Caco-2 (cell line): ENCODE results near the gene ZNRF2. TPM values are rescaled to one million over a fixed set of nuclear protein-coding genes. Genes with fewer than 3 reads are reported as not detected.

Experiments used
- Bru-seq: library from RNA; stranded (reverse); fragments of 400-500 nt; gene quantifications from one replicate; lab custom pipeline; 2021; lab: Mats Ljungman, UMichigan
- BruChase-seq, 2 experiments: library from RNA; stranded (reverse); fragments of 400-500 nt; gene quantifications; one replicate each; lab custom pipeline; 2021; lab: Mats Ljungman, UMichigan
- BruUV-seq: library from RNA; stranded (reverse); fragments of 400-500 nt; replicated peaks from 2 replicates; lab custom pipeline; 2021; lab: Mats Ljungman, UMichigan
- CTCF ChIA-PET: fragments of 300-600 bp; sonication (Branson Sonifier 250); formaldehyde crosslinking; loops from one replicate; lab custom pipeline; 2022; ENCODE audit warnings: antibody characterized with exemption; lab: Charles Lee
- POLR2A ChIA-PET: fragments of 300-600 bp; sonication (Branson Sonifier 250); formaldehyde crosslinking; loops from one replicate; lab custom pipeline; 2022; ENCODE audit warnings: antibody characterized with exemption; lab: Charles Lee
- DNase-seq, 2 experiments: peaks; one replicate each; pipeline versions ENCODE4 v3.0.0 to v3.0.0-alpha.2; 2020 to 2022
- H3K27me3 ChIP-seq: replicated peaks from 2 replicates; pipeline ENCODE4 v1.6.0; 2011; ENCODE audit warnings: low read length; ENCODE audit not compliant: control insufficient read depth, insufficient read depth
- H3K36me3 ChIP-seq: 2 replicates; pipeline ENCODE4 v1.5.1; 2011; ENCODE audit warnings: low read length; ENCODE audit not compliant: control insufficient read depth, insufficient read depth
- H3K4me1 ChIP-seq: fragments of 250-450 bp; sonication (Bioruptor Pico); 2 replicates; pipeline ENCODE4 v1.5.1; 2020; ENCODE audit warnings: mild to moderate bottlenecking
- H3K4me3 ChIP-seq: 2 replicates; pipeline ENCODE4 v1.5.1; 2011; ENCODE audit warnings: low read depth, mild to moderate bottlenecking, control low read depth, low read length
- H3K9me3 ChIP-seq: fragments of 250-450 bp; sonication (Bioruptor Pico); 2 replicates; pipeline ENCODE4 v1.5.1; 2020; ENCODE audit warnings: mild to moderate bottlenecking, moderate library complexity
- H3K27ac Mint-ChIP-seq: one replicate; pipeline ENCODE4 v1.8.0; 2022; ENCODE audit warnings: mixed read lengths; ENCODE audit not compliant: unreplicated experiment
- H3K27me3 Mint-ChIP-seq: one replicate; pipeline ENCODE4 v1.8.0; 2022; ENCODE audit warnings: mixed read lengths; ENCODE audit not compliant: insufficient read depth, unreplicated experiment
- H3K36me3 Mint-ChIP-seq: one replicate; pipeline ENCODE4 v1.8.0; 2022; ENCODE audit warnings: mild to moderate bottlenecking, mixed read lengths; ENCODE audit not compliant: insufficient read depth, unreplicated experiment
- H3K4me1 Mint-ChIP-seq: one replicate; pipeline ENCODE4 v1.8.0; 2022; ENCODE audit warnings: low read depth, mixed read lengths; ENCODE audit not compliant: unreplicated experiment
- H3K4me3 Mint-ChIP-seq: one replicate; pipeline ENCODE4 v1.8.0; 2022; ENCODE audit warnings: mild to moderate bottlenecking, moderate library complexity, mixed read lengths; ENCODE audit not compliant: unreplicated experiment
- H3K9me3 Mint-ChIP-seq: one replicate; pipeline ENCODE4 v1.8.0; 2022; ENCODE audit warnings: mixed read lengths; ENCODE audit not compliant: unreplicated experiment
- intact Hi-C: fragments of 100-400 bp; cut with micrococcal nuclease; formaldehyde crosslinking; loops from one replicate; pipeline ENCODE4 v1.10.0; 2022; ENCODE audit not compliant: unreplicated experiment
- long read RNA-seq: library from polyadenylated mRNA; stranded (forward); transcript quantifications from one replicate; pipeline ENCODE4 v2.0.0, GENCODE V29; 2022
- total RNA-seq: library from RNA; stranded (reverse); gene quantifications from 2 replicates; pipeline ENCODE4 v1.2.3, GENCODE V29; 2022
- TF ChIP-seq, protein P1 (sequence below), 2 experiments: fragments of 200-600 bp in 1 of 2; IDR thresholded peaks; 1 replicate in 1 of 2; 2 replicates in 1 of 2; pipeline versions ENCODE4 v1.5.1 to v1.8.0; 2011 to 2022; ENCODE audit warnings: antibody characterized with exemption in 1 of 2, control low read depth in 1 of 2, inconsistent platforms in 1 of 2, low read depth in 1 of 2, low read length in 1 of 2, mild to moderate bottlenecking in 1 of 2, moderate library complexity in 1 of 2; ENCODE audit not compliant: insufficient read depth in 1 of 2, severe bottlenecking in 1 of 2, unreplicated experiment in 1 of 2

ZNRF2 gene
- total RNA-seq (8.2 and 9.0 TPM in 2 replicates), Bru-seq, nascent RNA (percentile 71 among the genes with signal in this experiment), BruChase-seq, experiment 1, labeled RNA remaining after a 2-hour chase (percentile 63 among the genes with signal in this experiment), BruChase-seq, experiment 2, labeled RNA remaining after a 6-hour chase (percentile 57 among the genes with signal in this experiment)
- long read RNA-seq, transcript ZNRF2-201 (5 exons, 3,460 nt): major isoform, 21 of 26 reads
- long read RNA-seq, partial matches to known transcripts: 0 of 26 reads
- long read RNA-seq, other reads (novel, unspliced or antisense): 5 of 26 reads

- DNase-seq: peak; percentile 99 to 100
- CTCF ChIA-PET: no interaction called here
- TF ChIP-seq, protein P1, sequence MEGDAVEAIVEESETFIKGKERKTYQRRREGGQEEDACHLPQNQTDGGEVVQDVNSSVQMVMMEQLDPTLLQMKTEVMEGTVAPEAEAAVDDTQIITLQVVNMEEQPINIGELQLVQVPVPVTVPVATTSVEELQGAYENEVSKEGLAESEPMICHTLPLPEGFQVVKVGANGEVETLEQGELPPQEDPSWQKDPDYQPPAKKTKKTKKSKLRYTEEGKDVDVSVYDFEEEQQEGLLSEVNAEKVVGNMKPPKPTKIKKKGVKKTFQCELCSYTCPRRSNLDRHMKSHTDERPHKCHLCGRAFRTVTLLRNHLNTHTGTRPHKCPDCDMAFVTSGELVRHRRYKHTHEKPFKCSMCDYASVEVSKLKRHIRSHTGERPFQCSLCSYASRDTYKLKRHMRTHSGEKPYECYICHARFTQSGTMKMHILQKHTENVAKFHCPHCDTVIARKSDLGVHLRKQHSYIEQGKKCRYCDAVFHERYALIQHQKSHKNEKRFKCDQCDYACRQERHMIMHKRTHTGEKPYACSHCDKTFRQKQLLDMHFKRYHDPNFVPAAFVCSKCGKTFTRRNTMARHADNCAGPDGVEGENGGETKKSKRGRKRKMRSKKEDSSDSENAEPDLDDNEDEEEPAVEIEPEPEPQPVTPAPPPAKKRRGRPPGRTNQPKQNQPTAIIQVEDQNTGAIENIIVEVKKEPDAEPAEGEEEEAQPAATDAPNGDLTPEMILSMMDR (IDR thresholded peaks at IDR 0.05; ENCODE audit: insufficient read depth in 1 of 2, low read depth in 1 of 2, low read length in 1 of 2, severe bottlenecking in 1 of 2, unreplicated experiment in 1 of 2): peak; percentile 24 to 51
- peak within 1 kb of the TSS; percentile 89 for H3K4me3 Mint-ChIP-seq
- peak within 1 kb of the TSS; percentile 88 for H3K27ac Mint-ChIP-seq
- POLR2A ChIA-PET: no interaction called here
- H3K27me3 ChIP-seq: no peaks in the 10 kb centered on the region
- peaks cover 9% of the 10 kb centered on the region; the same call in 1 of the 2 replicates for H3K4me1 ChIP-seq
- H3K9me3 ChIP-seq: no peaks in the 10 kb centered on the region
- intact Hi-C loops: loop anchor here (2.0 to 10.0 kb wide), 4 partner anchors 58 to 600 kb away; partner anchors contain the start of gene NOD1
- H3K36me3 Mint-ChIP-seq: peaks cover 16% of the 10 kb centered on the region
- H3K4me3 ChIP-seq: peak within 1 kb of the TSS; percentile 87
- no TSS peak for BruUV-seq
- H3K36me3 ChIP-seq: no peaks in the 10 kb centered on the region
- H3K4me1 Mint-ChIP-seq: peaks cover 21% of the 10 kb centered on the region
- no peaks in the 10 kb centered on the region for H3K9me3 Mint-ChIP-seq
- H3K27me3 Mint-ChIP-seq: no peaks in the 10 kb centered on the region
Measured at GRCh38 chr7:30284298-30285066, at the start of gene ZNRF2. Gene ZNRF2 (plus strand): TSS chr7:30284597. CDS start chr7:30285358, 761 bp downstream.

DNA sequence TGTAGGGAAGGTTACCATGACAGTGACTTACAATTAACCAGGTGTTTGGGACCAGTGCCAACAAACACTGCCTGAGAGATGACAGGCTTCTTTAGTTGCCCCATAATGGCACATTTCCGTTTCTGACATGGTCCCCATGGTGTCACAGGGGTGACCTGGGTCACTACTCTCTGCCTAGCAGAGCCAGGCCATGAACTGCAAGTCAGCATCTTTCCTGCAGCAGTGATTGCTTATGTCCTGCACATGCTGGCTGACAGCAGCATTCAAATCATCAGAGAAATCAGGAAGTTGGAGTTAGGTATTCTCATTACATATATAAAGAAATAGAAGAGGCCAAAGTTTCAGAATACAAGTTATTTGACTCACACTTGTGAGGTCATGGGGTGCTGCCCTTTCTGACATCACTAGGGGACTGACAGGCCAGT, 47.1 kb upstream of the ZNRF2 start:
- Histone ChIP-seq H3K9me3 (no peaks in the 10 kb centered on the region), H3K4me3 (no peak overlapping the region), H3K4me1 (no peaks in the 10 kb centered on the region), H3K27me3 (peaks cover 1% of the 10 kb centered on the region; the same call in 1 of the 2 replicates), H3K36me3 (no peaks in the 10 kb centered on the region)
- no peak for DNase-seq
- no peaks in the 10 kb centered on the region for H3K36me3 Mint-ChIP-seq
- peaks cover 9% of the 10 kb centered on the region for H3K27me3 Mint-ChIP-seq
- no peaks in the 10 kb centered on the region for H3K4me1 Mint-ChIP-seq
- POLR2A ChIA-PET: no interaction called here
- no peak overlapping the region for H3K27ac Mint-ChIP-seq
- H3K4me3 Mint-ChIP-seq: no peak overlapping the region
- no TSS peak for BruUV-seq
- no peaks in the 10 kb centered on the region for H3K9me3 Mint-ChIP-seq
- TF ChIP-seq, protein P1 (IDR thresholded peaks at IDR 0.05; ENCODE audit: insufficient read depth in 1 of 2, low read depth in 1 of 2, low read length in 1 of 2, severe bottlenecking in 1 of 2, unreplicated experiment in 1 of 2): no peak
- intact Hi-C loops: no loop called here
- CTCF ChIA-PET: no interaction called here

- no peak overlapping the region for H3K4me3 ChIP-seq
- Mint-ChIP-seq H3K27ac (no peak overlapping the region), H3K4me3 (no peak overlapping the region), H3K27me3 (peaks cover 4% of the 10 kb centered on the region), H3K9me3 (no peaks in the 10 kb centered on the region), H3K4me1 (no peaks in the 10 kb centered on the region), H3K36me3 (no peaks in the 10 kb centered on the region)
- ChIA-PET POLR2A (no interaction called here), CTCF (no interaction called here)
- no TSS peak for BruUV-seq
- no peaks in the 10 kb centered on the region for H3K4me1 ChIP-seq
- no peak for DNase-seq
- peaks cover 1% of the 10 kb centered on the region; the same call in 1 of the 2 replicates for H3K27me3 ChIP-seq
- intact Hi-C loops: no loop called here
- H3K36me3 ChIP-seq: no peaks in the 10 kb centered on the region
- H3K9me3 ChIP-seq: no peaks in the 10 kb centered on the region
- TF ChIP-seq, protein P1 (IDR thresholded peaks at IDR 0.05; ENCODE audit: insufficient read depth in 1 of 2, low read depth in 1 of 2, low read length in 1 of 2, severe bottlenecking in 1 of 2, unreplicated experiment in 1 of 2): no peak
Measured at GRCh38 chr7:30238721-30239441, 45.5 kb upstream of the ZNRF2 start.
